Dedifferentiated amniotic fluid mesenchymal stem cell (primary cell): ENCODE data around the gene ABHD16B.

Source experiments
- DNase-seq: peaks from one replicate; pipeline ENCODE4 v3.0.0-alpha.2; 2016; ENCODE audit errors: extremely low spot score

Gene ABHD16B

DNA sequence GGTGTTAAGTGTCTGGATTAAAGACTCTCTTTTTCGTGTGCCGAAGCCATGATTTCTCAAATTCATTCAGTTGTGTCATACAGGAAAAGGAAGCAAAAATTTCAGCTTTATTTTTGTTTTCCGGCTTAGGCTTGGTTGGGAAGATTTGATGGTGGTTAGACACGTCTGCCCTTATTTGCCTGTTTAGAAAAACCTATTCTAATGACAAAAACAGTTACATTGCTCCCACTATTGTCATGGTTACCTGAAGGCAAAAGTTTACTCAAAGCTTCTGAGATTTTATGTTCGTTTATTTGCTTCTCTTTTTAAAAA lies 34.6 kb downstream of the ABHD16B start:
- DNase-seq = no peak

DNA sequence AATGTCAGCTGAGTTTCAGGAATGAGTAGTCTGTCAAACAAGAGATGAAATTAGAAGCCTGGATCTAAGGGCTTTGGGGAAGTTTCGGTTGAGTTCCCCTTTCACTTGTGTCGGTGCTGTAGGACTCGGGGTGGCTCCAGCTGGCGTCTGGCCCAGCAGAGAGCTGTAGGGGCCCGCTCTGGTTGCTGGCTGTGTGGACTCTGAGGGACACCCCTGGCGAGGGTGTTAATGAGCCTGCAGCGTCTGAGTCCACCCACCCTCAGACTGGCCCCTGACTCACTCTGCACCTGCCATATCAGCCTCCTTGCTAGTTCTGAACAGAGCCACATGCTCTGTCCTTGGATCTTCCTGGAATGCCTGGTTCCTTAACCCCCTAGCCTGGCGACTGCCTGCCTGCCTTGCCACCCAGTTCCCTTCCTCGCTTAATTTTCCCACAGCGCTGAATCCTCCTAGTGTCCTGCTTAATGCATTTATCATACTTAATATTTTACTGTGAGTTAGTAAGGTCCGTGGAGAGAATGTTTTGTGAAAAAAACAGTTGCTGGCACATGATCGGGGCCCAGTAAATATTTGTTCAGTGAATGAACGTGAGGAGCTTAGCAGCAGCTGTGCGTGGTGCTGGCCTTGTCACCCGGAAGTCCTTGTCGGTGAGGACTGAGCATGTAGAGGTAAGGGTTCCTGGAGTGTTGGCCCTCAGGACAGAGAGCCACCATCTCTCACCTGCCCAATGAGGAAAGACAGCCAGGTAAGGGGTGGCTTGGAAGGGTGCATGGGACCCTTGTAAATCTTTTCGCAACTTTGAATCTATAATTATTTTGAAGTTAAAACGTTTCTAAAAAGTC lies 35.2 kb downstream of the ABHD16B start:
- DNase-seq = no peak

DNA sequence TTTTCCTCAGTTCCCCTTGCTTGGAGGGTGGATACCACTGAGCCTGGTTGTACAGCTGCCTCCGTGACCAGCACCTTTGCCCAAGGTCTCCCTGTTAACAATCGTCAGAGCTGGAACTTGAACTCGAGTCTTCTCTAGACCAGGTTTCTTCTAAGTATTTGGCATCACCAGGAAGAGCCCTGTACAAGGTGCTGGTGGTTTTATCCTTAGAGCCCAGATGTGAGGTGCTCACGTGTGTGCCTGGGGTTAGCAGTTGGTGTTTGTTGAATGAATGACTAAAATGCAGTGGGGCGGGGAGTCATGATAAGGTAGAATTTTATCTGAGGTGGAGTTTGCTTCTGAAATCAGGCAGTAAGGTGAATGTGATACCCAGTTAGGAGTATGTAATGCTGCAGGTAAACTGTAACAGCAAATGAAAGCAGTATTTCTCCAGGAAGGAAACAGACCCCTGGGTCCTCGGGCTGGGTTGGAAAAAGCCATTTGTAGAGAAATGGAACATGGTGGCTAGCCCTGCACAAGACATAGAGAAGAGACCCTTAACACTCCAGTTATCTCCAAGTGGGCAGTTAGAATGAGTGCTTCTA lies 36.8 kb downstream of the ABHD16B start:
- DNase-seq = no peak

DNA sequence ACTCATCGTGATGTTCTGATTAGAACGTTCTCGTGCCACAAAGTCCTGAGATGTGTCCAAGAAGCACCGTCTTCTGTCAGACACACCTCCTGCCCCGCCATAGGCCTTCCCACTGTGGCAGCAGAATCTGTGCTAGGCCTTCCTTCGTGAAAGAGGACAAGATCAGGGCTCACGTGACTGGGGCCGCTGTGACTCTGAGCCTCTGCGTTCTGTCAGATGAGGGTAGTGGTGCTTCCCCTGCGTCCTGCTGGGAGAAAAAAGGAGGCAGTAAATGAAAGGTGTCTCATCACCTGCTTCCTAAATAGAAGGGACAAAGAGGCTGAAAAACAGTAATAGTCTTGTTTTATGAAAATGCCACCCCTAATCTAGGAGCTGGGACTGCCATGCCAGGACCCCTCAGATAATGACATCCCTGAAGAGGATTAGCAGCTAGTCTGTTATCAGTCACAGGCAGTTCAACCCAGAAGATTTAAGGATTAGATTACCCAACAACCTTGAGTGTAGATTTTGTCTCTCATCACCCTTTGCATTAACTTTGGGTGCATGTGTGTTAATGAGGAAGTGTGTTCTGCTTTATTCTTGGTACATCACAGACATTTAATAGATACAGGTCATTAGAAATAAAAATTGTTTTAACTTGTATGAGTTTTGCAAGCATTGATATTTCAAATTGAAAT lies 37.7 kb downstream of the ABHD16B start:
- DNase-seq = no peak

DNA sequence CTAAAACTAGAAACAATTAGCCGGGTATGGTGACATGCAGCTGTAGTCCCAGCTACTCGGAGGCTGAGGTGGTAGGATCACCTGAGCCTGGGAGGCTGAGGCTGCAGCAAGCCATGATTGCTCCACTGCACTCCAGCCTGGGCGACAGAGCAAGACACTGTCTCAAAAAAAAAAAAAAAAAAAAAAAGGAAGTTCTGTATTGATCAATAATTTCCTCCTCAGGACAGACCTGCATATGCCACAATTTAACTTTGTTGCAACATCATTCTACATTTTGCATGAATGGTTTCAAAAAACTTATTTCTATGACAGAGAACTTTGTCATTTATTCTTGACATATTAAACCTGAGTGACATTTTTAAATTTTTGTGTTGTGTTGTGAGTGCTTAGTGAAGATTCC lies 39.1 kb downstream of the ABHD16B start:
- DNase-seq = no peak

DNA sequence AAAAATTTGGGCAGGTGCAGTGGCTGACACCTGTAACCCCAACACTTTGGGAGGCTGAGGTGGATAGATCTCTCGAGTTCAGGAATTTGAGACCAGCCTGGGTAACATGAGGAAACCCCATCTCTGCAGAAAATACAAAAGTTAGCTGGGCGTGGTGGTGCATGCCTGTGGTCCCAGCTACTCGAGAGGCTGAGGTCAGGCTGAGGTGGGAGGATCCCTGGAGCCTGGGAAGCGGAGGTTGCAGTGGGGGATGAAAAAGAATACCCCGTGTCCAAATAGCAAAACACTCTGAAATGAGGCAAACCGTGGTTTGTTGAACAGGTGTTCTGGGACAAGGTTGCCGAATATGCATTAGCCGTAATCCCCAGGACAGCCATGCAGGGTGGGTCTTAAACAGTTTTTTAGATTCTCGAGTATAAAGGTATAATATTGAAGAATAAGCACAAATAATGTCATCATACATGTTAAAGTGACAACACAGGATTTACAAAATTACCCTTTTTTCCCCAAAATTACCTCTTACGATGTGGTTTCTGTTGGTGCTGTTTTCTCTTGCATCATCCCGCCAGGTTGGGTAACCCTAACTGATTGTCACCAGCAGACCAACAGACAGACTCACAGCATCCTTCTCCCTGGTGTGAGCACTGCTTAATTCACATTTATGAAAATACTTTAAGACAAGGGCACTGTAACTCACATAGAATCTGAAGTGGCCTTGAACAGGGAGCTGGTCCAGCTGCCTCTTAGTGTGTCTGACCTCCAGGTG lies 42.7 kb downstream of the ABHD16B start:
- no peak for DNase-seq

DNA sequence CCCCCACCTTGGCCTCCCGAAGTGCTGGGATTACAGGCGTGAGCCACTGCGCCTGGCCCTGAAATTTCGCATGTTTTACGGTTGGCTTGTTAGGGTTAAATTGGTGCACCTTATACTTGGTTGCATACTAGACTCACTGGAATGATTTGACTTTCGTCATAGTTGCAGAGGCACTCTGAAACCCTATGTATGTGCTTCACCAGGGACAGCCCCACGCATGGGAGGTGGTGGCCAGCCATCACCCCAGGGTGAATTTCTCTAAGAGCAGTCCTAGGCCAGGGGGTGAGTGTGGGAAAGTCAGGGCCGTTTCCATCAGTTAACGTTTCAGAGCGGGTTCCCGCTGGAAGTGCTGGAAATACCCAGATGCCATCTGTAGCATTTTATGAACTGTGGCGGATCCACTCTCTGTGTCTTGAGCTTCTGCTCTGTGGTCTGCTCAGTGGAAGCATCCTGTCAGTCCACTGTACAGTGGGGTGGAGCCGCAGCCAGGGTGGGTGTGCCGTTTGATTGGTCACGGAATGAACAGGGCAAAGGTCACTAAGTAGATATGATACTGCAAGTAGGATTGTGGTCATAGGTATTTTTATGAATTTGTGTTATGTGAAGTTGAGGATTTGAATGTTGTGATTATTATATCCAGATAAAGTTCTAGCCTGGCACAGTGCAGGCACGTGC lies 46.8 kb downstream of the ABHD16B start:
- no peak for DNase-seq

DNA sequence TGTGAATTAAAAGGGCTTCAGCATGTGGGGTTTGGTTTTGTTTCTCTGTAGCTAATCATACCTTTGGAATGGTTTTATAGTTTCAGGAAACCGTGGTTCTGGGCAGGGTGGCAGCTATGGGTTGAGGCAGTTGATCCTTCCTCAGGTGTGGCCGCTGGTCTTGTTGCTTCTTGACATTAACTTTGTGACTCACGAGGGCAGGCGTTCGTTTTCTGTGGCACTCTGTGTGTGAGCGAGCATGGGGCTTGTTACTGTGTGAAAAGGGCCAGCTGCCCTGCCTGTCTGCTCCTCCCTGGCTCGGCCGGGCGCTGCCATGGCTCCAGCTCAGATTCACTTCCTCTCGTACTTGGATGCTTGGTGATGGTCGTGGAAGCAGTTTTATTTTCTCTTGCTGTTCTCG lies 49.9 kb downstream of the ABHD16B start:
- no peak for DNase-seq
